Measurements from ENCODE around the gene ULBP1. TPM values are rescaled to one million over a fixed set of nuclear protein-coding genes. Genes with fewer than 3 reads are reported as not detected.

Gene ULBP1, protein sequence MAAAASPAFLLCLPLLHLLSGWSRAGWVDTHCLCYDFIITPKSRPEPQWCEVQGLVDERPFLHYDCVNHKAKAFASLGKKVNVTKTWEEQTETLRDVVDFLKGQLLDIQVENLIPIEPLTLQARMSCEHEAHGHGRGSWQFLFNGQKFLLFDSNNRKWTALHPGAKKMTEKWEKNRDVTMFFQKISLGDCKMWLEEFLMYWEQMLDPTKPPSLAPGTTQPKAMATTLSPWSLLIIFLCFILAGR
- total RNA-seq (2014; rRNA removed; shearing (Covaris generic)): not detected in 2 replicates

DNA sequence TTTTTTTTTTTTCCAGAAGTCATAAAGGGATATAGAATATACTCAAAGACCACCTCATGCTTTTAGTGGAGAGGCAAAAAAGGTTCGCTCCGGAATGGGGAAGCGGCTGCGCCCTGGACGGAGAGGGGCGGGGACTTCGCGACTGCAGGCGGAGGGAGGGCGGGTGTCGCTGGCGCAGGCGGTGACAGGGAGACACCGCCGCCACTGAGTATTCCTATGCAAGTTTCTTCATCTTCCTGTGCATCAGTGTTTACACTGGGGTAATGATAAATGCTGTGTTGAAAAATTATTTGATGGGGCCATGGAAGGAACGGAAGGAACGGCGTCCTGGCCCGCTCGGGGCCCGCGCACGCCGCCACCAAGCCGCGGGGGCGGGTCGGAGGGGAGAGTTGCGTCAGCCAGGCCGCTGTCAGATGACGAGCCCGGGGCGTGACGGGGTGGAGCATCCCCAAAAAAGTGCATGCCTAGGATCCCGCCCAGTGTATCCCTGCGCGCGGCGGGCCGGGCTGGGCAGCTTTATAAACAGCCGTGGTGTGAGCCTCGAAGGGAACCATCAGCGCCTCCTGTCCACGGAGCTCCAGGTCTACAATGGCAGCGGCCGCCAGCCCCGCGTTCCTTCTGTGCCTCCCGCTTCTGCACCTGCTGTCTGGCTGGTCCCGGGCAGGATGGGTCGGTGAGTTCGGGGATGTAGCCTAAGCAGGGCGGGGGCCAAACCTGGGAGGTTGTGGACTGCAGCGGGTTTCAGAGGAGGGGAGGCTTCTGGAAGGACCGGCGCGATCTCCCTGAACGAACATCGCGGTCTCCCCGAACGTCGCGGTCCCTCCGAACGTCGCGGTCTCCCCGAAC, at the start of gene ULBP1:
ULBP1 (plus strand) TSS at position 482 of the 846 bp plus-strand sequence; CDS start at position 589, 107 bp downstream.

DNA sequence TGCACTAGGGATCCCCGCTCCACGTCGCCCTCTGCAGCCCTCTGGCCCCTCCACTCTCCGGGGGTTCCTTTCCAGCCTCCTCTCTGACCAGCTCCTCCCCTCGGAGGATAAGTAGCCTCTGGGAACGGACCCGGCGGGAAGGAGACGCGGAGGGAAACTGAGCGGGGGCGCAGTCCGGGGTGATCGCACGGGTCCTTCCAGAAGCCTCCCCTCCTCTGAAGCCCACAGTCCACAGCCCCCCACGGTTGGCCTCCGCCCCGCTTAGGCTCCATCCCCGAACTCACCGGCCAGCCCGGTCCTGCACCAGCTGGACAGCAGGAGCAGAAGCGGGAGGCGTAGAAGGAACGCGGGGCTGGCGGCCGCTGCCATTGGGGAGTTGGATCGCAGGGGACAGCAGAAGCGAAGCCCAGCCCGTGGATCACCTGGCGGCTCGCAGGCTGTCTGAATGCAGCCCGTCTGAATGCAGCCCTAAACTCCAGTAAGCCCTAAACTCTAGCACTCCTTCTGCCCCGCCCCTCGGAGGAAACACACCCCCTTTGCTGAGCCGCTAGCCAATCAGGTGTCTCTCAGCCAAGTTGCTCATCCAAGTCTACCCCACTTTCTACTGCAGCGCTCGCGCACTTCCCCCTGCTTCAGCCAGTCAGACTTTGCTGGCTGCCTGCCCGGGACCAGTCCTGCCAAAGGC, 41.0 kb upstream of the ULBP1 start, which contains the start of gene RAET1G:
RAET1G (minus strand) TSS at position 480 of the 685 bp plus-strand sequence; CDS start at position 369, 111 bp downstream.

DNA sequence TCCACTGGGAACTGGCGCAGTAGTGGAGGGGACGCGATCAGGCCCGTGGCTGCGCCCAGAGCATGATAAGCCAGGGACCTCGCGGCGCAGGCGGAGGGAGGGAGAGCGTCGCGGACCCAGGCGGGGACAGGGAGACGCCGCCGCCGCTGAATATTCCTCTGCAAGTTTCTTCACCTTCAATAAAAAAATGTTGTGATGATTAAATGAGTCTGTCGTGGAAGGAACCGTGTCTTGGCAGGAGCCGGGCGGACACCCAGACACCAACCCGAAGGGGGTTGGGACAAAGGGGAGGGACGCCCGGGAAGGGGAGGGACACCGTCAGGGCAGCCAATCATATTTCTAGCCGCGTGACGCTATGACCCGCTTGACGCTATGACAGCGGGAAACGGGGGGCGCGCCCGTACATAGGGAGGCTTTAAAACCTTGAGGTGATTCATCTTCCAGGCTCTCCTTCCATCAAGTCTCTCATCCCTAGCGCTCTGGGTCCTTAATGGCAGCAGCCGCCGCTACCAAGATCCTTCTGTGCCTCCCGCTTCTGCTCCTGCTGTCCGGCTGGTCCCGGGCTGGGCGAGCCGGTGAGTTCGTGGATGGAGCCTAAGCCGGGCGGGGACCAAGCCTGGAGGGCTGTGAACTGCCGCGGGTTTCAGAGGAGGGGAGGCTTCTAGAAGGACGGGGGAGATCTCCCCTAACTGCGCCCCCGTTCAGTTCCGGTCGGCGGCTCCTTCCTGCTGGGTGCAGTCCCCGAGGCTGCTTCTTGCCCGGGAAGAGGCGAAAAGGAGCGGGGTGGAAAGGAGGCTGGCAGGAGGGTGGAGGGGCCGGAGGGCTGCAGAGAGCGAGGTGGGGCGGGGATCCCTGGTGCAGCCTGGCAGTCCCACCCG, 21.9 kb upstream of the ULBP1 start, which contains the start of gene ULBP2:
ULBP2 (plus strand) TSS at position 432 of the 878 bp plus-strand sequence; CDS start at position 491, 59 bp downstream.

Other genes starting within 250 kb of the ULBP1 start
- 10.5 and 11.6 TPM in 2 replicates for gene LATS1, start 245.8 kb upstream of the ULBP1 start, total RNA-seq (2014; rRNA removed; shearing (Covaris generic))
- gene NUP43, start 217.4 kb upstream of the ULBP1 start, total RNA-seq (2014; rRNA removed; shearing (Covaris generic)): 18.5 and 22.0 TPM in 2 replicates
- gene PCMT1, start 214.2 kb upstream of the ULBP1 start, total RNA-seq (2014; rRNA removed; shearing (Covaris generic)): 119 and 127 TPM in 2 replicates
- gene LRP11, start 99.6 kb upstream of the ULBP1 start, total RNA-seq (2014; rRNA removed; shearing (Covaris generic)): 14.5 and 24.6 TPM in 2 replicates
- 1.1 and 1.3 TPM in 2 replicates for gene RAET1E, start 65.8 kb upstream of the ULBP1 start, total RNA-seq (2014; rRNA removed; shearing (Covaris generic))
- gene RAET1G, start 40.8 kb upstream of the ULBP1 start, total RNA-seq (2014; rRNA removed; shearing (Covaris generic)): 0.34 and 0.49 TPM in 2 replicates
- 5.6 and 6.5 TPM in 2 replicates for gene ULBP2, start 21.9 kb upstream of the ULBP1 start, total RNA-seq (2014; rRNA removed; shearing (Covaris generic))
- gene RAET1L, start 61.6 kb downstream of the ULBP1 start, total RNA-seq (2014; rRNA removed; shearing (Covaris generic)): 0.08 TPM in 1 of 2 replicates, not detected in the other
- gene ULBP3, start 105.2 kb downstream of the ULBP1 start, total RNA-seq (2014; rRNA removed; shearing (Covaris generic)): 7.1 and 14.2 TPM in 2 replicates
- gene PPP1R14C, start 179.1 kb downstream of the ULBP1 start, total RNA-seq (2014; rRNA removed; shearing (Covaris generic)): 1.7 and 2.4 TPM in 2 replicates

All from A375 (cell line).